Gastrocnemius medialis (tissue), 4 donors: Measurements from ENCODE around the gene CCT3.

Source experiments
- POLR2A ChIP-seq, 2 donors: fragments of 450-650 bp; IDR thresholded peaks; one replicate each; pipeline ENCODE4 v1.6.1; 2017; ENCODE audit warnings: antibody characterized with exemption in 2 of 2, mild to moderate bottlenecking in 2 of 2, moderate library complexity in 2 of 2
- TF ChIP-seq, protein P1 (sequence below), 5 experiments: fragments of 450-650 bp in 3 of 5; fragments of 200-600 bp in 2 of 5; sonication (generic) in 2 of 5; IDR thresholded peaks in 4 of 5; conservative IDR thresholded peaks in 1 of 5; 1 replicate in 4 of 5; 2 replicates in 1 of 5; pipeline ENCODE4 v1.5.1; 2016 to 2019; ENCODE audit warnings: antibody characterized with exemption in 5 of 5, mild to moderate bottlenecking in 3 of 5, moderate library complexity in 3 of 5

DNA sequence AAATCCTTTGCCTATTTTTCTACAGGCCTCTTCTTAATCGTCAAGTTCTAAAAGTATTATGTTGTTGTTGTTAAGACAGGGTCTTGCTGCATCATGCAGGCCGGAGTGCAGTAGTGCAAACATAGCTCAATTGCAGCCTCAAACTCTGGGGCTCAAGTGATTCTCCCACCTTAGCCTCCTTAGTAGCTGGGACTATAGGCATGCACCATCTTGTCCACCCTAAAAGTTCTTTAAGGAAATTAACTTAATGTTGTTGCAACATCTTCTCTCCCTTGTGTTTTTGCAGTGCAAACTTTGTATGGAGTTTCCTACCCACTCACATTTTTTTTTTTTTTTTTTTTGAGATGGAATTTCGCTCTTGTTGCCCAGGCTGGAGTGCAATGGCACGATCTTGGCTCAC is 34.9 kb downstream of the CCT3 start:
- TF ChIP-seq, protein P1, sequence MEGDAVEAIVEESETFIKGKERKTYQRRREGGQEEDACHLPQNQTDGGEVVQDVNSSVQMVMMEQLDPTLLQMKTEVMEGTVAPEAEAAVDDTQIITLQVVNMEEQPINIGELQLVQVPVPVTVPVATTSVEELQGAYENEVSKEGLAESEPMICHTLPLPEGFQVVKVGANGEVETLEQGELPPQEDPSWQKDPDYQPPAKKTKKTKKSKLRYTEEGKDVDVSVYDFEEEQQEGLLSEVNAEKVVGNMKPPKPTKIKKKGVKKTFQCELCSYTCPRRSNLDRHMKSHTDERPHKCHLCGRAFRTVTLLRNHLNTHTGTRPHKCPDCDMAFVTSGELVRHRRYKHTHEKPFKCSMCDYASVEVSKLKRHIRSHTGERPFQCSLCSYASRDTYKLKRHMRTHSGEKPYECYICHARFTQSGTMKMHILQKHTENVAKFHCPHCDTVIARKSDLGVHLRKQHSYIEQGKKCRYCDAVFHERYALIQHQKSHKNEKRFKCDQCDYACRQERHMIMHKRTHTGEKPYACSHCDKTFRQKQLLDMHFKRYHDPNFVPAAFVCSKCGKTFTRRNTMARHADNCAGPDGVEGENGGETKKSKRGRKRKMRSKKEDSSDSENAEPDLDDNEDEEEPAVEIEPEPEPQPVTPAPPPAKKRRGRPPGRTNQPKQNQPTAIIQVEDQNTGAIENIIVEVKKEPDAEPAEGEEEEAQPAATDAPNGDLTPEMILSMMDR (IDR thresholded peaks at IDR 0.05 in 4 of 5, conservative IDR thresholded peaks at IDR 0.05 in 1 of 5), result no peak
- no peak for TF ChIP-seq POLR2A (IDR thresholded peaks at IDR 0.05)
